Measurements from ENCODE around the gene ZDHHC3.

ZDHHC3 gene

GRCh38 chr3:45010811-45011333 lies 34.9 kb upstream of the ZDHHC3 start:
- peak overlapping the region; percentile 27; the same call in 1 of the 2 replicates for H3K4me2 ChIP-seq (ENCODE audit: low read depth, low read length)
- H3K9me2 ChIP-seq (replicated peaks; ENCODE audit: insufficient read depth, low read length), result no peaks in the 10 kb centered on the region
- no peaks in the 10 kb centered on the region for H3K27me3 ChIP-seq (replicated peaks; ENCODE audit: insufficient read depth, low read length)
- peaks cover 27% of the 10 kb centered on the region for H3K4me1 ChIP-seq (ENCODE audit: low read length)
- H2AFZ ChIP-seq (ENCODE audit: low read length), result no peak overlapping the region
- H3K36me3 ChIP-seq (replicated peaks; ENCODE audit: insufficient read depth, low read length), result no peaks in the 10 kb centered on the region
- TF ChIP-seq EZH2phosphoT487 (IDR thresholded peaks at IDR 0.05; ENCODE audit: low read length), result no peak
- no peak for TF ChIP-seq EZH2 (optimal IDR thresholded peaks at IDR 0.05; ENCODE audit: low read depth, low read length)
- TF ChIP-seq CTCF (IDR thresholded peaks at IDR 0.05; ENCODE audit: low read length), result no peak
- H3K9me3 ChIP-seq (replicated peaks; ENCODE audit: insufficient read depth, low read length), result no peaks in the 10 kb centered on the region
- H4K20me1 ChIP-seq (ENCODE audit: insufficient read depth, low read length), result no peaks in the 10 kb centered on the region
- DNase-seq, result no peak
- no peak overlapping the region for H3K4me3 ChIP-seq (ENCODE audit: low read length)
- no peak overlapping the region for H3K9ac ChIP-seq (ENCODE audit: low read length)
- H3K27ac ChIP-seq (ENCODE audit: low read length), result peak overlapping the region; percentile 72; the same call in 1 of the 2 replicates
- H3F3A ChIP-seq (ENCODE audit: insufficient read depth, low read length), result peaks cover 16% of the 10 kb centered on the region
- no peaks in the 10 kb centered on the region for H3K79me2 ChIP-seq (ENCODE audit: low read length)

GRCh38 chr3:45009868-45010267 lies 33.9 kb upstream of the ZDHHC3 start:
- no peak overlapping the region for H3K9ac ChIP-seq (ENCODE audit: low read length)
- H3K4me3 ChIP-seq (ENCODE audit: low read length), result no peak overlapping the region
- H3K9me2 ChIP-seq (replicated peaks; ENCODE audit: insufficient read depth, low read length), result no peaks in the 10 kb centered on the region
- no peak for DNase-seq
- H3K27me3 ChIP-seq (replicated peaks; ENCODE audit: insufficient read depth, low read length), result no peaks in the 10 kb centered on the region
- H4K20me1 ChIP-seq (ENCODE audit: insufficient read depth, low read length), result no peaks in the 10 kb centered on the region
- no peaks in the 10 kb centered on the region; the same call in 1 of the 2 replicates for H3K36me3 ChIP-seq (replicated peaks; ENCODE audit: insufficient read depth, low read length)
- H3K4me1 ChIP-seq (ENCODE audit: low read length), result peaks cover 31% of the 10 kb centered on the region
- H3K9me3 ChIP-seq (replicated peaks; ENCODE audit: insufficient read depth, low read length), result no peaks in the 10 kb centered on the region
- no peak overlapping the region for H3K27ac ChIP-seq (ENCODE audit: low read length)
- H2AFZ ChIP-seq (ENCODE audit: low read length), result no peak overlapping the region
- peaks cover 16% of the 10 kb centered on the region for H3F3A ChIP-seq (ENCODE audit: insufficient read depth, low read length)
- TF ChIP-seq CTCF (IDR thresholded peaks at IDR 0.05; ENCODE audit: low read length), result no peak
- TF ChIP-seq EZH2phosphoT487 (IDR thresholded peaks at IDR 0.05; ENCODE audit: low read length), result no peak
- TF ChIP-seq EZH2 (optimal IDR thresholded peaks at IDR 0.05; ENCODE audit: low read depth, low read length), result no peak
- H3K79me2 ChIP-seq (ENCODE audit: low read length), result no peaks in the 10 kb centered on the region
- no peak overlapping the region for H3K4me2 ChIP-seq (ENCODE audit: low read depth, low read length)

- Histone ChIP-seq H3K27me3 (replicated peaks; ENCODE audit: insufficient read depth, low read length) (no peaks in the 10 kb centered on the region), H3K4me2 (ENCODE audit: low read depth, low read length) (no peak overlapping the region), H3K27ac (ENCODE audit: low read length) (no peak overlapping the region), H3K9me3 (replicated peaks; ENCODE audit: insufficient read depth, low read length) (no peaks in the 10 kb centered on the region), H4K20me1 (ENCODE audit: insufficient read depth, low read length) (no peaks in the 10 kb centered on the region), H3K9me2 (replicated peaks; ENCODE audit: insufficient read depth, low read length) (no peaks in the 10 kb centered on the region), H2AFZ (ENCODE audit: low read length) (no peak overlapping the region), H3K9ac (ENCODE audit: low read length) (no peak overlapping the region), H3F3A (ENCODE audit: insufficient read depth, low read length) (peaks cover 27% of the 10 kb centered on the region), H3K79me2 (ENCODE audit: low read length) (no peaks in the 10 kb centered on the region), H3K36me3 (replicated peaks; ENCODE audit: insufficient read depth, low read length) (no peaks in the 10 kb centered on the region; the same call in 1 of the 2 replicates), H3K4me1 (ENCODE audit: low read length) (peaks cover 40% of the 10 kb centered on the region), H3K4me3 (ENCODE audit: low read length) (no peak overlapping the region)
- no peak for DNase-seq
- TF ChIP-seq EZH2 (optimal IDR thresholded peaks at IDR 0.05; ENCODE audit: low read depth, low read length), result no peak
These were observed 32.1 kb upstream of the ZDHHC3 start for GRCh38 chr3:45008117-45008516.

GRCh38 chr3:45007091-45007490 lies 31.1 kb upstream of the ZDHHC3 start:
- Histone ChIP-seq H3K27me3 (replicated peaks; ENCODE audit: insufficient read depth, low read length) (no peaks in the 10 kb centered on the region), H3F3A (ENCODE audit: insufficient read depth, low read length) (peaks cover 27% of the 10 kb centered on the region), H3K36me3 (replicated peaks; ENCODE audit: insufficient read depth, low read length) (no peaks in the 10 kb centered on the region; the same call in 1 of the 2 replicates), H3K9me2 (replicated peaks; ENCODE audit: insufficient read depth, low read length) (no peaks in the 10 kb centered on the region), H3K9me3 (replicated peaks; ENCODE audit: insufficient read depth, low read length) (no peaks in the 10 kb centered on the region), H2AFZ (ENCODE audit: low read length) (no peak overlapping the region), H3K27ac (ENCODE audit: low read length) (no peak overlapping the region), H3K79me2 (ENCODE audit: low read length) (peaks cover 7% of the 10 kb centered on the region; the same call in 1 of the 2 replicates), H3K4me3 (ENCODE audit: low read length) (no peak overlapping the region), H3K9ac (ENCODE audit: low read length) (no peak overlapping the region), H3K4me1 (ENCODE audit: low read length) (peaks cover 42% of the 10 kb centered on the region), H4K20me1 (ENCODE audit: insufficient read depth, low read length) (no peaks in the 10 kb centered on the region), H3K4me2 (ENCODE audit: low read depth, low read length) (no peak overlapping the region)
- TF ChIP-seq EZH2phosphoT487 (IDR thresholded peaks at IDR 0.05; ENCODE audit: low read length), result no peak
- no peak for TF ChIP-seq EZH2 (optimal IDR thresholded peaks at IDR 0.05; ENCODE audit: low read depth, low read length)
- TF ChIP-seq CTCF (IDR thresholded peaks at IDR 0.05; ENCODE audit: low read length), result no peak
- DNase-seq, result no peak
